ENCODE results near the gene SEMA4B.

- TF ChIP-seq CTCF (optimal IDR thresholded peaks at IDR 0.05 in 1 of 3, IDR thresholded peaks at IDR 0.05 in 1 of 3, conservative IDR thresholded peaks at IDR 0.05 in 1 of 3; ENCODE audit: extremely low read depth in 1 of 3, insufficient read depth in 2 of 3, low read length in 3 of 3), result no peak
- TF ChIP-seq EZH2 (IDR thresholded peaks at IDR 0.05; ENCODE audit: low read length), result no peak
These were observed 1.8 kb downstream of the SEMA4B start for GRCh38 chr15:90202929-90203328.

All from keratinocyte (primary cell).